H1 (cell line): Measurements from ENCODE around the gene CREBBP. TPM values are rescaled to one million over a fixed set of nuclear protein-coding genes. Genes with fewer than 3 reads are reported as not detected.

ENCODE experiments used
- CBX8 ChIP-seq: fragments of 300-800, 300-1000 bp; sonication (generic); IDR thresholded peaks from 2 replicates; pipeline ENCODE4 v1.7.1; 2016; ENCODE audit warnings: low read depth, low read length, borderline replicate concordance
- YY1 ChIP-seq: IDR thresholded peaks from 2 replicates; pipeline ENCODE4 v1.6.1; 2011; ENCODE audit warnings: low read depth, mild to moderate bottlenecking, low read length
- polyA plus RNA-seq, 7 experiments: library from polyadenylated mRNA; depleted of rRNA in 3 of 7; stranded (reverse) in 5 of 7; unstranded in 2 of 7; fragments of >200 nt in 5 of 7; fragments of 200-250 nt in 2 of 7; gene quantifications; 1 replicate in 5 of 7; 2 replicates in 1 of 7; 4 replicates in 1 of 7; pipeline versions ENCODE4 v1.2.1 to v1.2.3, GENCODE V29; 2011 to 2013; ENCODE audit warnings: missing spikeins in 2 of 7, mixed read lengths in 2 of 7
- total RNA-seq: library from RNA; stranded (reverse); fragmentation: NEBNext Ultra II Directional; extraction: Animal tissue kit (Norgen Biotek cat#: 25700); gene quantifications from 2 replicates; pipeline ENCODE4 v1.2.1, GENCODE V29; 2021

The CREBBP gene
- total and polyA plus RNA-seq, 2 of the 8 experiments (the other 6 are each of a cell fraction or from before 2014, with no cell fraction given): 10.0 to 60.1 TPM

GRCh38 chr16:3856367-3857141, 24.0 kb downstream of the CREBBP start (continued):
- TF ChIP-seq CBX8 (no peak), YY1 (no peak)
